NCI-H345 treated with DMSO at 0.1 percent for 48 hours (cell line): ENCODE results near the gene CALCOCO2.

Experiments used
- DNase-seq: peaks from one replicate; lab custom pipeline; 2025; ENCODE audit not compliant: unreplicated experiment; lab: John Stamatoyannopoulos, UW

The CALCOCO2 gene

GRCh38 chr17:48912476-48912875, 81.6 kb downstream of the CALCOCO2 start:
- no peak for DNase-seq
